Measurements from ENCODE around the gene TNIK. TPM values are rescaled to one million over a fixed set of nuclear protein-coding genes. Genes with fewer than 3 reads are reported as not detected.

Gene TNIK
- total RNA-seq, 1 donor from 2014 or later: 15.5 TPM

DNA sequence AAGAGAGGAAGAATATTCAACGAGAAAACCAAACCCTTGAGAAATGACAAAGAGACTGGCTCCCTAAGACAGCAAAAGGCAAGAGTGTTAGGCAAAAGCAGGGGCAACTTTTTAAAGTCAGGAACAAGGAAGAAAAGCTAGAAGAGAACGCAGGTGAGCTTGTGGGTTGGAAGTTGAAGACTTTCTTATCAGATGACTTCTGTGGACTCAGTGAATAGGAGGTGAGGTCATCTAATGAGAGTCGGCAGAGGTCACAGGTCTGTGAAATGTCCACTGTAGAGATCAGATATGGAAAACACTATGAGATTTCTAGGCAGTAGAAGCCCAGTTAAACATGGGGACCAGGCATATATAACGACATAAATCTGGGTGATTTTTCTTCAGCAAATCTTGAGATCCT, 27.2 kb upstream of the TNIK start:
- no peak for DNase-seq (ENCODE audit: extremely low spot score, unreplicated experiment)
- no peaks in the 10 kb centered on the region for H3K36me3 Mint-ChIP-seq (ENCODE audit: unreplicated experiment)
- no peak overlapping the region for H3K4me3 Mint-ChIP-seq (ENCODE audit: unreplicated experiment)
- no peaks in the 10 kb centered on the region for H3K9me3 Mint-ChIP-seq (ENCODE audit: unreplicated experiment)
- peaks cover 3% of the 10 kb centered on the region for H3K4me1 Mint-ChIP-seq (ENCODE audit: unreplicated experiment)
- H3K27ac Mint-ChIP-seq (ENCODE audit: unreplicated experiment): no peak overlapping the region
- H3K27me3 Mint-ChIP-seq (ENCODE audit: unreplicated experiment): no peaks in the 10 kb centered on the region
- TF ChIP-seq, protein P1, sequence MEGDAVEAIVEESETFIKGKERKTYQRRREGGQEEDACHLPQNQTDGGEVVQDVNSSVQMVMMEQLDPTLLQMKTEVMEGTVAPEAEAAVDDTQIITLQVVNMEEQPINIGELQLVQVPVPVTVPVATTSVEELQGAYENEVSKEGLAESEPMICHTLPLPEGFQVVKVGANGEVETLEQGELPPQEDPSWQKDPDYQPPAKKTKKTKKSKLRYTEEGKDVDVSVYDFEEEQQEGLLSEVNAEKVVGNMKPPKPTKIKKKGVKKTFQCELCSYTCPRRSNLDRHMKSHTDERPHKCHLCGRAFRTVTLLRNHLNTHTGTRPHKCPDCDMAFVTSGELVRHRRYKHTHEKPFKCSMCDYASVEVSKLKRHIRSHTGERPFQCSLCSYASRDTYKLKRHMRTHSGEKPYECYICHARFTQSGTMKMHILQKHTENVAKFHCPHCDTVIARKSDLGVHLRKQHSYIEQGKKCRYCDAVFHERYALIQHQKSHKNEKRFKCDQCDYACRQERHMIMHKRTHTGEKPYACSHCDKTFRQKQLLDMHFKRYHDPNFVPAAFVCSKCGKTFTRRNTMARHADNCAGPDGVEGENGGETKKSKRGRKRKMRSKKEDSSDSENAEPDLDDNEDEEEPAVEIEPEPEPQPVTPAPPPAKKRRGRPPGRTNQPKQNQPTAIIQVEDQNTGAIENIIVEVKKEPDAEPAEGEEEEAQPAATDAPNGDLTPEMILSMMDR (IDR thresholded peaks at IDR 0.05): no peak

DNA sequence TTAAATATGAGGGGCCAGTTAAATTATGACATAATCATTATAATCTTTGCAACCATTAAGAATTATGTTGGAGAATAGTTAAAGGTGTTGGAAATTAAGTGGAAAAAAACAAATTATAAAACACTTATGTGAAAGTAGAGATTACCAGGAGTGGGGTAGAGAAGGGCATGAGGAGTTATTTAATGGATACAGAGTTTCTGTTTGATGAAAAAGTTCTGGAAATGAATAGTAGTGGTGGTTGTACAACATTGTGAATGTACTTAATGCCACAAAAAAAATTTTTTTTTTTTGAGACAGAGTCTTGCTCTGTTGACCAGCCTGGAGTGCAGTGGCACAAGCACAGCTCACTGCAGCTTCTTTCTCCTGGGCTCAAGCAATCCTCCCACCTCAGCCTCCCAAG, 25.1 kb upstream of the TNIK start:
- DNase-seq (ENCODE audit: extremely low spot score, unreplicated experiment): no peak
- H3K4me1 Mint-ChIP-seq (ENCODE audit: unreplicated experiment): peaks cover 7% of the 10 kb centered on the region
- H3K4me3 Mint-ChIP-seq (ENCODE audit: unreplicated experiment): no peak overlapping the region
- H3K36me3 Mint-ChIP-seq (ENCODE audit: unreplicated experiment): no peaks in the 10 kb centered on the region
- H3K27ac Mint-ChIP-seq (ENCODE audit: unreplicated experiment): no peak overlapping the region
- H3K9me3 Mint-ChIP-seq (ENCODE audit: unreplicated experiment): no peaks in the 10 kb centered on the region
- H3K27me3 Mint-ChIP-seq (ENCODE audit: unreplicated experiment): no peaks in the 10 kb centered on the region
- TF ChIP-seq, protein P1 (IDR thresholded peaks at IDR 0.05): no peak

DNA sequence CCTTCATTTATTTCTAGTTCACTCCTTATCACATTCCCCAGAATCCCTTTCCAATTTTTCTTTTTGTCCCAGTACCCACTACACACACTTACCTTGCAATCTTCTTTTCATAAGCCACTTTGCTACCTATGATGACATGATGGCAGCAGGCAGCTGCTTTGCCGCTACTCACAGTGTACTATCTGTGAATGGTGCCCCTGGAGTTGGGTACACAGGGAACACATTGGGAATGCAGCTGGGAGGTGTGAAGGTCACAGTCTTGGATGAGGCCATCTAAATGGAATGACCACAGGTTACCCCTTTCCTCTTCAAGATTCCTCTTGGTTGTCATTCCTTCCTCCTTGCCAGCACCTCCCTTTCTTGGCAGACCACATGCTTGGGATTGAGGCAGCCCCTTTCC, 20.8 kb upstream of the TNIK start:
- TF ChIP-seq, protein P1 (IDR thresholded peaks at IDR 0.05): no peak
- Mint-ChIP-seq H3K36me3 (ENCODE audit: unreplicated experiment) (no peaks in the 10 kb centered on the region), H3K27ac (ENCODE audit: unreplicated experiment) (no peak overlapping the region), H3K27me3 (ENCODE audit: unreplicated experiment) (no peaks in the 10 kb centered on the region), H3K4me1 (ENCODE audit: unreplicated experiment) (peaks cover 7% of the 10 kb centered on the region), H3K9me3 (ENCODE audit: unreplicated experiment) (no peaks in the 10 kb centered on the region), H3K4me3 (ENCODE audit: unreplicated experiment) (no peak overlapping the region)
- no peak for DNase-seq (ENCODE audit: extremely low spot score, unreplicated experiment)

DNA sequence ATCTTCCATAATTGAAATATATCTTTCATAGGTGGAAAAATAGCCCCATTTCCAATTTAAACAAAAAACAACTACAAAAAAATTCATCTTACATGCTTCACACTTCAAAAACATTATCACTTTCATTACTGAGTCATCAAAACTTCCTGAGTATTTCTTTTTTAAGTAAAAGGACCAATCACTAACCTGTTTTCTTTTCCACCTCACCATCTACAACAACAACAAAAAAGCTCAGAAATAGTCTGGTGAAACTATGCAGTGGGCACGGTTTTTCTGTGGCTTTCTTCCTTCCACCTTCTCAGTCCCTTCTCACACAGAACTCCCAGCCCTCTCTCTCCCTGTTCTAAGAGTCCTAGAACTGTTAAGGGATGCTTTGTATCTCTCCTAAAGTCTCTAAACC, 20.3 kb upstream of the TNIK start:
- Mint-ChIP-seq H3K27me3 (ENCODE audit: unreplicated experiment) (peaks cover 2% of the 10 kb centered on the region), H3K36me3 (ENCODE audit: unreplicated experiment) (no peaks in the 10 kb centered on the region), H3K9me3 (ENCODE audit: unreplicated experiment) (no peaks in the 10 kb centered on the region), H3K4me3 (ENCODE audit: unreplicated experiment) (no peak overlapping the region), H3K4me1 (ENCODE audit: unreplicated experiment) (peaks cover 7% of the 10 kb centered on the region), H3K27ac (ENCODE audit: unreplicated experiment) (no peak overlapping the region)
- TF ChIP-seq, protein P1 (IDR thresholded peaks at IDR 0.05): no peak
- no peak for DNase-seq (ENCODE audit: extremely low spot score, unreplicated experiment)

DNA sequence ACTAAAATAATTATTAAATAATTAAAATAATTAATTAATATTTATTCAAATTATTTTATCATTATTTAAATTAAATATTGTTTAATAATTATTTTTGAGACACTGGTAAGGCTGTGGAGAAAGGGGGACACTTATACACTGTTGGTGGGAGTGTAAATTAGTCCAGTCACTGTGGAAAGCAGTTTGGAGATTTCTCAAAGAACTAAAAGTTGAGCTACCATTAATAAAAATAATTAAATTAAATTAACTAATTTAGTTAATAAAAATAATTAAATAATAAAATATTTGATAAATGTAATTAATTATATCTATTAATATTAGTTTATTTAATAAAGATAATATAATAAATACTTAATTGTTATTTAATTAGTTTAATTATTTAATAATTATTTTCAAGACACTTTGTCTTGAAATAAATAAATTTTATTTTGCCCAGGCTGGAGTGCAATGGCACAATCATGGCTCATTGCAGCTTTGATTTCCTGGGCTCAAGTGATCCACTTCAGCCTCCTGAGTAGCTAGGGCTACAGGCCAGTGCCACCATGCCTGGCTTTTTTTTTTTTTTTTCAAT, 16.4 kb upstream of the TNIK start:
- Mint-ChIP-seq H3K27me3 (ENCODE audit: unreplicated experiment) (peaks cover 4% of the 10 kb centered on the region), H3K4me1 (ENCODE audit: unreplicated experiment) (peaks cover 7% of the 10 kb centered on the region), H3K4me3 (ENCODE audit: unreplicated experiment) (no peak overlapping the region), H3K9me3 (ENCODE audit: unreplicated experiment) (no peaks in the 10 kb centered on the region), H3K36me3 (ENCODE audit: unreplicated experiment) (no peaks in the 10 kb centered on the region), H3K27ac (ENCODE audit: unreplicated experiment) (no peak overlapping the region)
- TF ChIP-seq, protein P1 (IDR thresholded peaks at IDR 0.05): no peak
- no peak for DNase-seq (ENCODE audit: extremely low spot score, unreplicated experiment)
